Esophagus muscularis mucosa (tissue), 3 donors: ENCODE results near the gene TOM1L2.
"Not testable (repeated sequence)": the region's sequence is repeated elsewhere in the genome, so short reads cannot be mapped to it uniquely, and the experiment has no call there.

Experiments
- CTCF ChIP-seq, 3 experiments: fragments of 200-600 bp in 2 of 3; fragments of 450-650 bp in 1 of 3; sonication (generic) in 2 of 3; IDR thresholded peaks; one replicate each; pipeline ENCODE4 v1.5.1; 2017 to 2019; ENCODE audit warnings: antibody characterized with exemption in 3 of 3, mild to moderate bottlenecking in 2 of 3, moderate library complexity in 1 of 3
- POLR2A ChIP-seq: fragments of 450-650 bp; IDR thresholded peaks from one replicate; pipeline ENCODE4 v1.6.1; 2017; ENCODE audit warnings: antibody characterized with exemption, moderate library complexity, mild to moderate bottlenecking, low read depth

GRCh38 chr17:17912336-17912735, 59.9 kb downstream of the TOM1L2 start:
- not testable (repeated sequence) for TF ChIP-seq CTCF (IDR thresholded peaks at IDR 0.05); POLR2A
